Stomach (tissue), 4 donors: Measurements from ENCODE around the gene INPP5A.

Experiments used
- CTCF ChIP-seq, 7 experiments: fragments of 450-650 bp in 4 of 7; fragments of 200-600 bp in 3 of 7; sonication (generic) in 3 of 7; IDR thresholded peaks; one replicate each; pipeline ENCODE4 v1.5.1; 2016 to 2019; ENCODE audit warnings: antibody characterized with exemption in 7 of 7, control low read depth in 2 of 7, mild to moderate bottlenecking in 1 of 7
- POLR2AphosphoS5 ChIP-seq, 3 donors: sonication (generic); formaldehyde crosslinking; IDR thresholded peaks; one replicate each; pipeline ENCODE4 v1.6.1; 2016; ENCODE audit warnings: antibody characterized with exemption in 3 of 3

GRCh38 chr10:132743925-132744490 lies 206.4 kb downstream of the INPP5A start:
- TF ChIP-seq POLR2AphosphoS5 (IDR thresholded peaks at IDR 0.05) (no peak), CTCF (IDR thresholded peaks at IDR 0.05) (no peak)
